GM23338 (cell line): ENCODE data around the gene PTPRN2. TPM values are rescaled to one million over a fixed set of nuclear protein-coding genes. Genes with fewer than 3 reads are reported as not detected.

Experiments
- ATAC-seq: fragments of 200-7000 bp; cut with Tn5 transposase; 3 replicates; pipeline ENCODE4 v1.9.1; 2020
- DNase-seq: peaks from one replicate; pipeline ENCODE4 v3.0.0-alpha.2; 2015; ENCODE audit warnings: low spot score
- H2AFZ ChIP-seq: fragments of 200-600 bp; sonication (generic); 2 replicates; pipeline ENCODE4 v1.8.0; 2016; ENCODE audit warnings: antibody characterized with exemption, mild to moderate bottlenecking, moderate library complexity
- H3F3A ChIP-seq: fragments of 200-600 bp; sonication (generic); replicated peaks from 2 replicates; pipeline ENCODE4 v1.8.0; 2017; ENCODE audit warnings: antibody characterized with exemption, mixed run types, low read depth
- H3K27ac ChIP-seq: fragments of 200-600 bp; sonication (generic); 2 replicates; pipeline ENCODE4 v1.6.1; 2016; ENCODE audit warnings: low read depth
- H3K27me3 ChIP-seq: fragments of 200-600 bp; sonication (generic); 2 replicates; pipeline ENCODE4 v1.8.0; 2016; ENCODE audit warnings: mild to moderate bottlenecking, mixed run types, moderate library complexity; ENCODE audit not compliant: insufficient read depth
- H3K36me3 ChIP-seq: fragments of 200-600 bp; sonication (generic); 2 replicates; pipeline ENCODE4 v1.8.0; 2016; ENCODE audit warnings: mild to moderate bottlenecking; ENCODE audit not compliant: insufficient read depth
- H3K4me1 ChIP-seq: fragments of 200-600 bp; sonication (generic); 2 replicates; pipeline ENCODE4 v1.8.0; 2016; ENCODE audit warnings: mild to moderate bottlenecking, moderate library complexity; ENCODE audit not compliant: insufficient read depth
- H3K4me2 ChIP-seq: fragments of 200-600 bp; sonication (generic); 2 replicates; pipeline ENCODE4 v1.7.1; 2017; ENCODE audit warnings: mixed run types
- H3K4me3 ChIP-seq: fragments of 200-600 bp; sonication (generic); 2 replicates; pipeline ENCODE4 v1.6.1; 2016; ENCODE audit warnings: mixed run types
- H3K79me2 ChIP-seq: fragments of 200-600 bp; sonication (generic); replicated peaks from 2 replicates; pipeline ENCODE4 v1.8.0; 2017; ENCODE audit warnings: mild to moderate bottlenecking; ENCODE audit not compliant: insufficient read depth
- H3K9me2 ChIP-seq: fragments of 200-600 bp; sonication (generic); 2 replicates; pipeline ENCODE4 v1.8.0; 2017; ENCODE audit not compliant: insufficient read depth
- H4K20me1 ChIP-seq: fragments of 200-600 bp; sonication (generic); replicated peaks from 2 replicates; pipeline ENCODE4 v1.8.0; 2017; ENCODE audit warnings: mild to moderate bottlenecking; ENCODE audit not compliant: insufficient read depth
- H3K27ac Mint-ChIP-seq: 2 replicates; pipeline ENCODE4 v1.8.0; 2020; ENCODE audit warnings: inconsistent platforms, mild to moderate bottlenecking, moderate library complexity, mixed read lengths
- H3K27me3 Mint-ChIP-seq: 3 replicates; pipeline ENCODE4 v1.8.0; 2022; ENCODE audit warnings: low read depth, mild to moderate bottlenecking, moderate library complexity, mixed read lengths, inconsistent platforms; ENCODE audit not compliant: insufficient read depth, poor library complexity
- H3K36me3 Mint-ChIP-seq: 3 replicates; pipeline ENCODE4 v1.8.0; 2021; ENCODE audit warnings: low read depth, mild to moderate bottlenecking, inconsistent platforms, moderate library complexity, mixed read lengths
- H3K4me1 Mint-ChIP-seq: 3 replicates; pipeline ENCODE4 v1.8.0; 2020; ENCODE audit warnings: mild to moderate bottlenecking, inconsistent platforms, mixed read lengths
- H3K4me3 Mint-ChIP-seq: 3 replicates; pipeline ENCODE4 v1.8.0; 2021; ENCODE audit warnings: moderate library complexity, mild to moderate bottlenecking, inconsistent platforms, mixed read lengths
- H3K9me3 Mint-ChIP-seq: 3 replicates; pipeline ENCODE4 v1.8.0; 2020; ENCODE audit warnings: moderate library complexity, mild to moderate bottlenecking, inconsistent platforms, mixed read lengths
- CREB1 ChIP-seq: fragments of 250-450 bp; sonication (Bioruptor Pico); IDR thresholded peaks from 2 replicates; pipeline ENCODE4 v1.5.0; 2020; ENCODE audit warnings: low read depth, mild to moderate bottlenecking, moderate library complexity
- EZH2 ChIP-seq: fragments of 200-600 bp; sonication (generic); IDR thresholded peaks from one replicate; pipeline ENCODE4 v1.8.0; 2017; ENCODE audit warnings: antibody characterized with exemption, mild to moderate bottlenecking, low read depth; ENCODE audit not compliant: unreplicated experiment
- EZH2phosphoT487 ChIP-seq: fragments of 200-600 bp; sonication (generic); IDR thresholded peaks from one replicate; pipeline ENCODE4 v1.8.1; 2018; ENCODE audit warnings: antibody characterized with exemption; ENCODE audit not compliant: unreplicated experiment
- JUNB ChIP-seq: IDR thresholded peaks from one replicate; pipeline ENCODE4 v1.6.1; 2016; ENCODE audit warnings: antibody characterized with exemption; ENCODE audit not compliant: unreplicated experiment
- NANOG ChIP-seq: IDR thresholded peaks from 2 replicates; pipeline ENCODE4 v1.6.1; 2016; ENCODE audit warnings: antibody characterized with exemption, borderline replicate concordance
- POLR2AphosphoS5 ChIP-seq: IDR thresholded peaks from 2 replicates; pipeline ENCODE4 v1.6.1; 2016; ENCODE audit warnings: antibody characterized with exemption, low read depth
- STAT1 ChIP-seq: IDR thresholded peaks from one replicate; pipeline ENCODE4 v1.6.1; 2016; ENCODE audit warnings: antibody characterized with exemption; ENCODE audit not compliant: unreplicated experiment
- ZNF114 ChIP-seq: fragments of 250-450 bp; sonication (Bioruptor Pico); IDR thresholded peaks from 2 replicates; pipeline ENCODE4 v1.5.0; 2020; ENCODE audit warnings: mild to moderate bottlenecking, moderate library complexity
- ZNF331 ChIP-seq: fragments of 250-450 bp; sonication (Bioruptor Pico); IDR thresholded peaks from 2 replicates; pipeline ENCODE4 v1.5.0; 2020; ENCODE audit warnings: low read depth, mild to moderate bottlenecking, moderate library complexity
- polyA plus RNA-seq: library from polyadenylated mRNA; unstranded; fragments of >200 nt; fragmentation: Nextera tagmentation; extraction: Ambion mirVana; gene quantifications from 2 replicates; pipeline ENCODE4 v1.2.1, GENCODE V29; 2016
- total RNA-seq: library from RNA; depleted of rRNA; stranded (reverse); fragments of >200 nt; shearing (Covaris generic); gene quantifications from 2 replicates; pipeline ENCODE4 v1.2.3, GENCODE V29; 2014
- TF ChIP-seq, protein P1 (sequence below), 2 experiments: fragments of 200-600 bp in 1 of 2; sonication (generic) in 1 of 2; conservative IDR thresholded peaks; 2 replicates each; pipeline versions ENCODE4 v1.5.1 to v1.6.1; 2016 to 2017; ENCODE audit warnings: antibody characterized with exemption in 2 of 2, low read depth in 2 of 2, mild to moderate bottlenecking in 2 of 2, moderate library complexity in 1 of 2
- TF ChIP-seq, protein P2 (sequence below): IDR thresholded peaks from 2 replicates; pipeline ENCODE4 v1.6.1; 2016; ENCODE audit warnings: antibody characterized with exemption
- TF ChIP-seq, protein P3 (sequence below): fragments of 250-450 bp; sonication (Bioruptor Pico); IDR thresholded peaks from 2 replicates; pipeline ENCODE4 v1.5.0; 2020; ENCODE audit warnings: mild to moderate bottlenecking, moderate library complexity
- TF ChIP-seq, protein P4 (sequence below): IDR thresholded peaks from one replicate; pipeline ENCODE4 v1.6.1; 2018; ENCODE audit warnings: antibody characterized with exemption; ENCODE audit not compliant: unreplicated experiment

The PTPRN2 gene
- total and polyA plus RNA-seq, 2 experiments from 2014 or later = 0.87 to 4.0 TPM

DNA sequence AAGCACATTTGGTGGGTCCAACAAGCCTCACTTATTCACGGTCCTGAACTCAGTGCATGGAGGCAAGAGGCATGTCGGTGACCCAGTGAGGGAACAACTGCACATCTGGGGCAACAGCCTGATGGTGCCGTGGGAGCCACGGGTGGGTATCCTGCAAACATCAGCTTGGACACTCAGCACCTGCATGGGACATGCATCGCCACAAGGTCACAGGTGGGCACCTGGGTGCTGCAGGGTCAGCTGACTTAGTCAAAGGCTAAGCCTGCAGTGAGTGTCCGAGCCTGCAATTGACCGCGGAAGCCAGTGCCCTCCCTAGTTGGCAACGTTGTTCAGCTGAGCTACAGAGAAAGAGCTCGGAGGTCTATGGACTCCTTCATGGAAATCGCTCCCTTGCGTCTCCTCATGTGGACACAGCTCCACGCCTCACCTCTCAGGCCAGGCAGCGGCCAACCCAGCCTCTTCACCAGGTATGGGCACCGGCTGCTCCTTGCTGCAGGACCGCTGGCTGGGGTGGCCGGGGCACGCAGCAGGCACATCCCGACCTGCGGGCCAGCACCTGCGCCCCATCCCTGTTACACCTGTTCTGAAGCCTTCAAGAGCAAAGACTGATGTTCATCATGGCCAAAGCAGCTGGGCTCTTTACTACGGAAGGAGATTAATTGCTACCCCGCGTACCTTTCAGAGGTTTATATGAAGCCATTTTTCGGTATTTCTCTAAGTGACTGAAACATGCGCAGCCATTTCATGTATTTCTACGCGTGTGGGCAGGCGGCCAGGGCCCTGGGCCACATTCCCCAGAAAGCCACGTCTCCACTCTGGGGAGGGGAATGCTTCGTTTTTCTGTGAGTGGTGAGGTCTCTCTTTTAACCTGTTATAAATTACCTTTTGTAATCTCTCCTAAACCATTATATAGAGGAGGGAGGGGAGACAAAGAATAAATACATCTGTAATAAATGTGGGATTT, 870.1 kb downstream of the PTPRN2 start:
- no peak for ATAC-seq

More for the DNA sequence above, 870.1 kb downstream of the PTPRN2 start:
- Histone ChIP-seq H3K79me2 (no peaks in the 10 kb centered on the region), H4K20me1 (no peaks in the 10 kb centered on the region), H3K36me3 (no peaks in the 10 kb centered on the region), H3K4me3 (no peak overlapping the region), H3F3A (no peaks in the 10 kb centered on the region), H3K4me1 (no peaks in the 10 kb centered on the region), H3K27ac (no peak overlapping the region), H2AFZ (no peak overlapping the region), H3K4me2 (no peak overlapping the region), H3K27me3 (no peaks in the 10 kb centered on the region), H3K9me2 (no peaks in the 10 kb centered on the region)
- Mint-ChIP-seq H3K9me3 (peaks cover 94% of the 10 kb centered on the region), H3K4me3 (no peak overlapping the region), H3K27me3 (peaks cover 14% of the 10 kb centered on the region), H3K4me1 (no peaks in the 10 kb centered on the region), H3K36me3 (peaks cover 65% of the 10 kb centered on the region), H3K27ac (no peak overlapping the region)
- TF ChIP-seq STAT1 (no peak), EZH2 (no peak), JUNB (no peak), ZNF331 (CRISPR knock-in tag) (no peak), CREB1 (CRISPR knock-in tag) (no peak), ZNF114 (CRISPR knock-in tag) (no peak), NANOG (no peak), POLR2AphosphoS5 (no peak), EZH2phosphoT487 (no peak)
- TF ChIP-seq, protein P1, sequence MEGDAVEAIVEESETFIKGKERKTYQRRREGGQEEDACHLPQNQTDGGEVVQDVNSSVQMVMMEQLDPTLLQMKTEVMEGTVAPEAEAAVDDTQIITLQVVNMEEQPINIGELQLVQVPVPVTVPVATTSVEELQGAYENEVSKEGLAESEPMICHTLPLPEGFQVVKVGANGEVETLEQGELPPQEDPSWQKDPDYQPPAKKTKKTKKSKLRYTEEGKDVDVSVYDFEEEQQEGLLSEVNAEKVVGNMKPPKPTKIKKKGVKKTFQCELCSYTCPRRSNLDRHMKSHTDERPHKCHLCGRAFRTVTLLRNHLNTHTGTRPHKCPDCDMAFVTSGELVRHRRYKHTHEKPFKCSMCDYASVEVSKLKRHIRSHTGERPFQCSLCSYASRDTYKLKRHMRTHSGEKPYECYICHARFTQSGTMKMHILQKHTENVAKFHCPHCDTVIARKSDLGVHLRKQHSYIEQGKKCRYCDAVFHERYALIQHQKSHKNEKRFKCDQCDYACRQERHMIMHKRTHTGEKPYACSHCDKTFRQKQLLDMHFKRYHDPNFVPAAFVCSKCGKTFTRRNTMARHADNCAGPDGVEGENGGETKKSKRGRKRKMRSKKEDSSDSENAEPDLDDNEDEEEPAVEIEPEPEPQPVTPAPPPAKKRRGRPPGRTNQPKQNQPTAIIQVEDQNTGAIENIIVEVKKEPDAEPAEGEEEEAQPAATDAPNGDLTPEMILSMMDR (conservative IDR thresholded peaks at IDR 0.05; ENCODE audit: low read depth in 2 of 2) = no peak
- TF ChIP-seq, protein P2, sequence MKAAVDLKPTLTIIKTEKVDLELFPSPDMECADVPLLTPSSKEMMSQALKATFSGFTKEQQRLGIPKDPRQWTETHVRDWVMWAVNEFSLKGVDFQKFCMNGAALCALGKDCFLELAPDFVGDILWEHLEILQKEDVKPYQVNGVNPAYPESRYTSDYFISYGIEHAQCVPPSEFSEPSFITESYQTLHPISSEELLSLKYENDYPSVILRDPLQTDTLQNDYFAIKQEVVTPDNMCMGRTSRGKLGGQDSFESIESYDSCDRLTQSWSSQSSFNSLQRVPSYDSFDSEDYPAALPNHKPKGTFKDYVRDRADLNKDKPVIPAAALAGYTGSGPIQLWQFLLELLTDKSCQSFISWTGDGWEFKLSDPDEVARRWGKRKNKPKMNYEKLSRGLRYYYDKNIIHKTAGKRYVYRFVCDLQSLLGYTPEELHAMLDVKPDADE = no peak
- TF ChIP-seq, protein P3, sequence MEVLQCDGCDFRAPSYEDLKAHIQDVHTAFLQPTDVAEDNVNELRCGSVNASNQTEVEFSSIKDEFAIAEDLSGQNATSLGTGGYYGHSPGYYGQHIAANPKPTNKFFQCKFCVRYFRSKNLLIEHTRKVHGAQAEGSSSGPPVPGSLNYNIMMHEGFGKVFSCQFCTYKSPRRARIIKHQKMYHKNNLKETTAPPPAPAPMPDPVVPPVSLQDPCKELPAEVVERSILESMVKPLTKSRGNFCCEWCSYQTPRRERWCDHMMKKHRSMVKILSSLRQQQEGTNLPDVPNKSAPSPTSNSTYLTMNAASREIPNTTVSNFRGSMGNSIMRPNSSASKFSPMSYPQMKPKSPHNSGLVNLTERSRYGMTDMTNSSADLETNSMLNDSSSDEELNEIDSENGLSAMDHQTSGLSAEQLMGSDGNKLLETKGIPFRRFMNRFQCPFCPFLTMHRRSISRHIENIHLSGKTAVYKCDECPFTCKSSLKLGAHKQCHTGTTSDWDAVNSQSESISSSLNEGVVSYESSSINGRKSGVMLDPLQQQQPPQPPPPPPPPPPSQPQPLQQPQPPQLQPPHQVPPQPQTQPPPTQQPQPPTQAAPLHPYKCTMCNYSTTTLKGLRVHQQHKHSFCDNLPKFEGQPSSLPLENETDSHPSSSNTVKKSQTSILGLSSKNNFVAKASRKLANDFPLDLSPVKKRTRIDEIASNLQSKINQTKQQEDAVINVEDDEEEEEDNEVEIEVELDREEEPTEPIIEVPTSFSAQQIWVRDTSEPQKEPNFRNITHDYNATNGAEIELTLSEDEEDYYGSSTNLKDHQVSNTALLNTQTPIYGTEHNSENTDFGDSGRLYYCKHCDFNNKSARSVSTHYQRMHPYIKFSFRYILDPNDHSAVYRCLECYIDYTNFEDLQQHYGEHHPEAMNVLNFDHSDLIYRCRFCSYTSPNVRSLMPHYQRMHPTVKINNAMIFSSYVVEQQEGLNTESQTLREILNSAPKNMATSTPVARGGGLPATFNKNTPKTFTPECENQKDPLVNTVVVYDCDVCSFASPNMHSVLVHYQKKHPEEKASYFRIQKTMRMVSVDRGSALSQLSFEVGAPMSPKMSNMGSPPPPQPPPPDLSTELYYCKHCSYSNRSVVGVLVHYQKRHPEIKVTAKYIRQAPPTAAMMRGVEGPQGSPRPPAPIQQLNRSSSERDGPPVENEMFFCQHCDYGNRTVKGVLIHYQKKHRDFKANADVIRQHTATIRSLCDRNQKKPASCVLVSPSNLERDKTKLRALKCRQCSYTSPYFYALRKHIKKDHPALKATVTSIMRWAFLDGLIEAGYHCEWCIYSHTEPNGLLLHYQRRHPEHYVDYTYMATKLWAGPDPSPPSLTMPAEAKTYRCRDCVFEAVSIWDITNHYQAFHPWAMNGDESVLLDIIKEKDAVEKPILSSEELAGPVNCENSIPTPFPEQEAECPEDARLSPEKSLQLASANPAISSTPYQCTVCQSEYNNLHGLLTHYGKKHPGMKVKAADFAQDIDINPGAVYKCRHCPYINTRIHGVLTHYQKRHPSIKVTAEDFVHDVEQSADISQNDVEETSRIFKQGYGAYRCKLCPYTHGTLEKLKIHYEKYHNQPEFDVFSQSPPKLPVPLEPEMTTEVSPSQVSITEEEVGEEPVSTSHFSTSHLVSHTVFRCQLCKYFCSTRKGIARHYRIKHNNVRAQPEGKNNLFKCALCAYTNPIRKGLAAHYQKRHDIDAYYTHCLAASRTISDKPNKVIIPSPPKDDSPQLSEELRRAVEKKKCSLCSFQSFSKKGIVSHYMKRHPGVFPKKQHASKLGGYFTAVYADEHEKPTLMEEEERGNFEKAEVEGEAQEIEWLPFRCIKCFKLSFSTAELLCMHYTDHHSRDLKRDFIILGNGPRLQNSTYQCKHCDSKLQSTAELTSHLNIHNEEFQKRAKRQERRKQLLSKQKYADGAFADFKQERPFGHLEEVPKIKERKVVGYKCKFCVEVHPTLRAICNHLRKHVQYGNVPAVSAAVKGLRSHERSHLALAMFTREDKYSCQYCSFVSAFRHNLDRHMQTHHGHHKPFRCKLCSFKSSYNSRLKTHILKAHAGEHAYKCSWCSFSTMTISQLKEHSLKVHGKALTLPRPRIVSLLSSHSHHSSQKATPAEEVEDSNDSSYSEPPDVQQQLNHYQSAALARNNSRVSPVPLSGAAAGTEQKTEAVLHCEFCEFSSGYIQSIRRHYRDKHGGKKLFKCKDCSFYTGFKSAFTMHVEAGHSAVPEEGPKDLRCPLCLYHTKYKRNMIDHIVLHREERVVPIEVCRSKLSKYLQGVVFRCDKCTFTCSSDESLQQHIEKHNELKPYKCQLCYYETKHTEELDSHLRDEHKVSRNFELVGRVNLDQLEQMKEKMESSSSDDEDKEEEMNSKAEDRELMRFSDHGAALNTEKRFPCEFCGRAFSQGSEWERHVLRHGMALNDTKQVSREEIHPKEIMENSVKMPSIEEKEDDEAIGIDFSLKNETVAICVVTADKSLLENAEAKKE = no peak
- TF ChIP-seq, protein P4, sequence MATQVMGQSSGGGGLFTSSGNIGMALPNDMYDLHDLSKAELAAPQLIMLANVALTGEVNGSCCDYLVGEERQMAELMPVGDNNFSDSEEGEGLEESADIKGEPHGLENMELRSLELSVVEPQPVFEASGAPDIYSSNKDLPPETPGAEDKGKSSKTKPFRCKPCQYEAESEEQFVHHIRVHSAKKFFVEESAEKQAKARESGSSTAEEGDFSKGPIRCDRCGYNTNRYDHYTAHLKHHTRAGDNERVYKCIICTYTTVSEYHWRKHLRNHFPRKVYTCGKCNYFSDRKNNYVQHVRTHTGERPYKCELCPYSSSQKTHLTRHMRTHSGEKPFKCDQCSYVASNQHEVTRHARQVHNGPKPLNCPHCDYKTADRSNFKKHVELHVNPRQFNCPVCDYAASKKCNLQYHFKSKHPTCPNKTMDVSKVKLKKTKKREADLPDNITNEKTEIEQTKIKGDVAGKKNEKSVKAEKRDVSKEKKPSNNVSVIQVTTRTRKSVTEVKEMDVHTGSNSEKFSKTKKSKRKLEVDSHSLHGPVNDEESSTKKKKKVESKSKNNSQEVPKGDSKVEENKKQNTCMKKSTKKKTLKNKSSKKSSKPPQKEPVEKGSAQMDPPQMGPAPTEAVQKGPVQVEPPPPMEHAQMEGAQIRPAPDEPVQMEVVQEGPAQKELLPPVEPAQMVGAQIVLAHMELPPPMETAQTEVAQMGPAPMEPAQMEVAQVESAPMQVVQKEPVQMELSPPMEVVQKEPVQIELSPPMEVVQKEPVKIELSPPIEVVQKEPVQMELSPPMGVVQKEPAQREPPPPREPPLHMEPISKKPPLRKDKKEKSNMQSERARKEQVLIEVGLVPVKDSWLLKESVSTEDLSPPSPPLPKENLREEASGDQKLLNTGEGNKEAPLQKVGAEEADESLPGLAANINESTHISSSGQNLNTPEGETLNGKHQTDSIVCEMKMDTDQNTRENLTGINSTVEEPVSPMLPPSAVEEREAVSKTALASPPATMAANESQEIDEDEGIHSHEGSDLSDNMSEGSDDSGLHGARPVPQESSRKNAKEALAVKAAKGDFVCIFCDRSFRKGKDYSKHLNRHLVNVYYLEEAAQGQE = no peak
- no peak for DNase-seq
